GM18498 (cell line): ENCODE measurements around the gene PIP4K2C.
"Not testable (repeated sequence)": the region's sequence is repeated elsewhere in the genome, so short reads cannot be mapped to it uniquely, and the experiment has no call there.

Experiments used
- ATAC-seq: cut with Tn5 transposase; IDR thresholded peaks from one replicate; pipeline ENCODE4 v1.9.1; 2021; ENCODE audit warnings: mild to moderate bottlenecking, moderate library complexity; ENCODE audit not compliant: unreplicated experiment

Gene PIP4K2C

DNA sequence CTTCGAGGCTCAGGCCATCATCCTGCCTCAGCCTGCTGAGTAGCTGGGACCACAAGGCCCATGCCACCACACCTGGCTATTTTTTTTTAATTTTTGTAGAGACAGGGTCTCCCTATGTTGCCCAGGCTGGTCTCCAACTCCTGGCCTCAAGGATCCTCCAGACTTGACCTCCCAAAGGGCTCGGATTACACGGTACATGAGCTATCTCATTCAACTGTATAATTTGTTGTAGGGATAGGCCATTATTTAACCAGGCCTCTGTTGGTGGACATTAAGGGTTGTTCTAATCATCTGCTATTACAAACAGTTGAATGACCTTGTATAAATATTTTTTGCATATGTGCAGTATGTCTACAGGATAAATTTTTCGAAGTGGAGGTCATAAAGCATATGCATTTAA, 32.1 kb upstream of the PIP4K2C start:
- no peak for ATAC-seq

DNA sequence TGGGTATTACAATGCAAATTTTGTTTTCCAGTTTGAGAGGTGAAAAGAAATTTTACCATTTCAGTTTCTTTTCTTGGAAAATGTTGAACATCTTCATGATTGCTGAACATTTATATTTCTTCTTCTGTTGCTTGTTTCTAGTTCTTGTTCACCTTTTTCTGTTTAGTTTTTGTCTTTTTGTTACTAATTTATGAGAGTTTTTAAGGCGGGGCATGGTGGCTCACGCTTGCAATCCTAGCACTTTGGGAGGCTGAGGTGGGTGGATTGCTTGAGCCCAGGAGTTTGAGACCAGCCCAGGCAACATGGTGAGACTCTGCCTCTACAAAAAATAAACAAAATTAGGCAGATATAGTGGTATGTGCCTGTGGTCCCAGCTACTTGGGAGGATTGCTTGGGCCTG, 30.5 kb upstream of the PIP4K2C start:
- no peak for ATAC-seq

GRCh38 chr12:57561117-57561516, 29.9 kb upstream of the PIP4K2C start:
- ATAC-seq, result not testable (repeated sequence)

- ATAC-seq, result no peak
These were observed 27.6 kb upstream of the PIP4K2C start for GRCh38 chr12:57563358-57563757.

DNA sequence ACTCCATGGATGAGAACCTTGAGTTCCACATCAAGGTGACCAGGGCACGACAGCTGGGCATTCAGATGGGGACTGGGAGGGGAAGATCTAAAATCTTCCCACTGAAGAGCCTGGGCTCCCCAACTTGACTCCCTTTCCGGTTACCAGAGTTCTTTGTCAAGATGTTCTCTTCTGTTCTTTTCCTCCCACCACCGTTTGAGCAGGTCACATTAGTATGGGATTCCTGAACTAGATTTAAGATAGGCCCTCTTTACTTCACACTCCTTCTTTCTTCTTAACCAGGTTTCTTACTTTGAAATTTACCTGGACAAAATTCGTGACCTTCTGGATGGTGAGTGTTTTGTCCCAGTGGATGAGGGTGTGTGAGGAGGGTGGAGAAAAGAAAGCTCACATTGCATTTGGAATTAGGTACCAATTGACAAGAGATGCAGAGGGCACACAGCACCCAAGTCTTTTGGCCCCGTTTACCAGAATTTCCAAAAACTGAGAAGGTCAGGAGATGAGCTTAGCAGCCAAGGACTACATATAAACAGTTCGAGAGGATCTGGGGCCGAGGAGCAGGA, 26.7 kb upstream of the PIP4K2C start:
- ATAC-seq, result no peak

- ATAC-seq, result no peak
These were observed 22.2 kb upstream of the PIP4K2C start for GRCh38 chr12:57568838-57569237.

- ATAC-seq, result no peak
These were observed 21.1 kb upstream of the PIP4K2C start for GRCh38 chr12:57569858-57570257.

GRCh38 chr12:57570438-57570837, 20.6 kb upstream of the PIP4K2C start:
- not testable (repeated sequence) for ATAC-seq

GRCh38 chr12:57571926-57572762, 18.8 kb upstream of the PIP4K2C start:
- ATAC-seq, result no peak

DNA sequence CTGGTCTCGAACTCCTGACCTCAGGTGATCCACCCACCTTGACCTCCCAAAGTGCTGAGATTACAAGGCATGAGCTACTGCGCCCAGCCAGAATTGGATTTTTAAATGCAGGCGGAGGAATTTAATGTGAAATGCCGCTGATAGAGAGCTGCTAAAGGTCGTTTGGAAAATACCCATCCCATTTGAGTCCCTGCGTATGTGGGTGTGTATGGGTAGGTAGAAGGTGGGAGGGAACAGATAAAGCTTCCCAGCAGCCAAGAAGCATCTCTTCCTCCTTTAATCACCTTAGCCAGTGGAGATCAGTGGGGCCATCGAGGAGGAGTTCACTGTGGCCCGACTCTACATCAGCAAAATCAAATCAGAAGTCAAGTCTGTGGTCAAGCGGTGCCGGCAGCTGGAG, 16.2 kb upstream of the PIP4K2C start:
- ATAC-seq, result no peak

GRCh38 chr12:57575771-57576612, 15.0 kb upstream of the PIP4K2C start:
- ATAC-seq, result no peak

DNA sequence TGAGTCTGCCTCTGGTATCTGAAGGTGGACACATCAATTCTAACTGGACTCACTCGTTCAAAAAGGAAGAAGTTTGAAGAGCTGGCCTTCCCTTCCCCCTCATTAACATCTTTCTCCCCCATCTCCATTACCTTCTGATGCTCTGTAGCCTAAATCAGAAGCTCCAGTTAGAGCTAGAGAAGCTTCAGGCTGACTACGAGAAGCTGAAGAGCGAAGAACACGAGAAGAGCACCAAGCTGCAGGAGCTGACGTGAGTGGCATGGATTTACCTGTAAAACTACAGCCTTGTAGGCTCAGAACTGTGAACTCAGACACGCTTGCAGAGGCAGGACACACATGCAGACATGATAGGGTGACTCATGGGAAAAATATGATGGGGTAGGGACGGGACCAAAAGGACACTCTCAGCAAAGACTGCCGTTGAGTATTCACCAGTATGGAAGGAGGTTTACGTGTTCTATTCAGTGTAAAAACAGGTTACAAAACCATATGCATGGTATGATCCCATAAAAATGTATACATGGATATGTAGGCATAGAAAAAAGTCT, 14.3 kb upstream of the PIP4K2C start:
- no peak for ATAC-seq

DNA sequence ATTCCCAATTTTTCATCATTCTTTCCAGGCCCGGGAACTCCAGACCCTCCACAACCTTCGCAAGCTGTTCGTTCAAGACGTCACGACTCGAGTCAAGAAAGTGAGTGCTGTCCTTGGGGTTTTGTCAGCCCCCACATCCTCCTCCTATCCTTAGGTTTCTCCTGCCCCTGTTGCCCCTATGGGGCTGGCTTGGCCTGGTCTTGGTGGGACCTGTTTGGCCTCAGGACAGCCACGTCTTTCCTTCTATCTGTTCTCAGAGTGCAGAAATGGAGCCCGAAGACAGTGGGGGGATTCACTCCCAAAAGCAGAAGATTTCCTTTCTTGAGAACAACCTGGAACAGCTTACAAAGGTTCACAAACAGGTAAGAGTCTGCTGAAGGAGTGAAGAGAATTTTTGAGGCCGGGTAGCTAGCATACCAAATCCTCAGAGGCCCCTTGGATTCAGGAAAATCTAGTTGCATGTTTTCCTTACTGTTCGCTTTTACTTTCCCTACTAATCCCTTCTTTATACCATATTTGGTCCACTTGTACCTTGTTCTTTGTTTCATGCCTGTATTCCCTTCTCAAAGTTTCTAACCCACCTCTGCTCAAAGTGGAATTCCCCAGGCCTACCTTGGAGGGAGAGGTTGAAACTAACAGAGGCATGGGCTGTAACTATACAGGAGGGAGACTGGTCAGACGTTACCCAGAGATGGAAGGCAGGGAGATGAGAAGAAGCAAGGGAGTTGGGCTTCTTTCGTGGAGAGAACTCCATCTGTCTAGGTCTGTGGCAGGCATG, 12.8 kb upstream of the PIP4K2C start:
- ATAC-seq, result no peak

DNA sequence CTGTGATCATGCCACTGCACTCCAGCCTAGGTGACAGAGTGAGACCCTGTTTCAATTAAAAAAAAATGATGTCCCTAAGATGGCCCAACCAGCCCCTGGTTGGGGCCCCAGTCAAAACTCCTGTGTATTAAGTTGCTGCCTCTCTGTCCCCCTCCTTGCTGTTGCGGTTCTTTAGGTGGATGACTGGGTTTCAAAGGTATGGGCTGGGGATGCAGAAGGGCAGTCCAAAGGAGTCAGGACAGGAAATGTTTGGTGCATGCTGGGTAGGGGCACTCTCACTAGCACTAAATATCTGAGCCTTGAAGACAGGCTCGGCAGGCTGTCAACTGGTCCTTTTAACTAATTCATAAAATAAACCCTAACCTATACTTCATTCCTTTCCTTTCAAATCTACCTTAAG, 12.0 kb upstream of the PIP4K2C start:
- ATAC-seq, result no peak

- ATAC-seq, result no peak
These were observed 11.1 kb upstream of the PIP4K2C start for GRCh38 chr12:57579677-57580465.

DNA sequence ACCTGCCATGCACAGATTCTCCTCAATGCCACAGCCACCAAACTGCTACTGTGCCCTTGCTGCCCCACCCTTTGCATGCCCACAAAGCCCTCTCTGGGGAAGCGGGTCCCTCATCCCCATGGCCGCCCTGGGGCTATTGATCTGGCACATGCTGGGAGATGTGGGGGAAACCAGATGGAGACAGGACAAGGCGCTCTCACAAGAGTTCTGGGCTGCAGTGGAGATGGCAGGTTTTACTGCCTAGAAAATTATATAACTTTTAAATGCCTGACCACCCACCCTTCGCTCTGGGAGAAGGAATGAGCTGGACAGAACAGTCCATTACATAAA, 10.6 kb upstream of the PIP4K2C start:
- ATAC-seq, result no peak

GRCh38 chr12:57581802-57582201, 9.2 kb upstream of the PIP4K2C start:
- ATAC-seq, result no peak

- ATAC-seq, result no peak
These were observed 8.6 kb upstream of the PIP4K2C start for GRCh38 chr12:57582440-57582839.

DNA sequence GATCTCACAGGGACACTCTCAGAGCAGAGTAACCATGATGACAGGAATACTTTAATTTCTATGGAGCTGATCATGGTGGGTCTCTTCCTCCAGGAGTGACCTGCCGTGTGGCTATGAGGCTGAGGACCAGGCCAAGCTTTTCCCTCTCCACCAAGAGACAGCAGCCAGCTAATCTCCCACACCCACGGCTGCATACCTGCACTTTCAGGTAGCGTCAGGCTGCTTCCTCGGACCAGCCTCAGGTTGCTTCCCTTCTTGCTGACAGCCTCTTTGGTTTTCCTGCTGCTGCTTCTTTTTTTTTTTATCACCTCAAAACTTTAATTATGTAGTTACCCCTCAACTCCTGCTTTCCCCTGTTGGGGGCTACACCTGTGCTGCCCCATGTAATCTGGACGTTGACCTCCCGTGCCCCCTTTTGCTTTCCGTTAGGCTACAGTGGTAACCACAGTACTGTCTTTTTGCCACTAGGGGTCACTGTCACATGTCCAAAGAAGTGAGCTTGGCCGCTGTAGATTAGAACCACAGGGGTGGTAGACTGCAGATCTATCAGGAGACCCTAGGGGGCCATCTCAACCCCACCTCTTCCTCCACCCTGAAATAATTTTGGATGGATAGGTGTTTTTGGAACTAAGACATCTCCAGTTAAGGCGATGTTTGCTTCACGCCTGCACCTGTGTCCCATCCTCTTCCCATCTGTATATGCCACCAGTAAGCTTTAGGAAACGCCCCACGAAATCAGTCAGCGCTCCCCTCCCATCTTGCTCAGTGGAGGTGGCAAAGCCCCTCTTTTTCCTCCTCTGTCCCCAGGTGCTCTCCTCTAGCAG, 7.8 kb upstream of the PIP4K2C start:
- peak; percentile 95 for ATAC-seq
